B cell (primary cell): ENCODE results near the gene DACH1. TPM values are rescaled to one million over a fixed set of nuclear protein-coding genes. Genes with fewer than 3 reads are reported as not detected.

Experiments used
- ATAC-seq: fragments of 200-7000 bp; cut with Tn5 transposase; one replicate; pipeline ENCODE4 v1.10.0; 2021; ENCODE audit warnings: low read depth, mild to moderate bottlenecking, moderate number of reproducible peaks, moderate library complexity
- CTCF ChIA-PET: fragments of 350-600 bp; sonication (Branson Sonifier 250); formaldehyde crosslinking; loops from one replicate; lab custom pipeline; 2021; ENCODE audit warnings: antibody characterized with exemption, inconsistent platforms; lab: Charles Lee
- POLR2A ChIA-PET: fragments of 350-600 bp; sonication (Branson Sonifier 250); formaldehyde crosslinking; loops from one replicate; lab custom pipeline; 2021; ENCODE audit warnings: antibody characterized with exemption; lab: Charles Lee
- DNase-seq: peaks from one replicate; pipeline ENCODE4 v3.0.0; 2013
- H2AFZ ChIP-seq: 2 replicates; pipeline ENCODE4 v1.6.1; 2012; ENCODE audit warnings: mild to moderate bottlenecking, low read depth, low read length; ENCODE audit not compliant: insufficient read depth, poor library complexity, severe bottlenecking
- H3K27ac ChIP-seq, 2 donors: 1 replicate in 1 of 2; 2 replicates in 1 of 2; pipeline ENCODE4 v1.5.1; 2012 to 2013; ENCODE audit warnings: low read length in 2 of 2, mild to moderate bottlenecking in 2 of 2, moderate library complexity in 1 of 2
- H3K27me3 ChIP-seq, 4 experiments: fragments of 200-600 bp in 1 of 4; sonication (generic) in 1 of 4; replicated peaks in 1 of 4; 1 replicate in 2 of 4; 2 replicates in 2 of 4; pipeline versions ENCODE4 v1.6.1 to v1.7.0; 2013 to 2016; ENCODE audit warnings: low read length in 3 of 4, mild to moderate bottlenecking in 2 of 4, mixed read lengths in 1 of 4, moderate library complexity in 1 of 4; ENCODE audit not compliant: insufficient read depth in 4 of 4, control insufficient read depth in 3 of 4; ENCODE audit errors: control extremely low read depth in 1 of 4
- H3K36me3 ChIP-seq, 2 experiments: replicated peaks in 1 of 2; 1 replicate in 1 of 2; 2 replicates in 1 of 2; pipeline versions ENCODE4 v1.6.1 to v1.7.1; 2013; ENCODE audit warnings: low read length in 1 of 2; ENCODE audit not compliant: insufficient read depth in 2 of 2, control insufficient read depth in 1 of 2; ENCODE audit errors: control extremely low read depth in 1 of 2, extremely low read depth in 1 of 2
- H3K4me1 ChIP-seq, 2 donors: fragments of 200-600 bp in 1 of 2; sonication (generic) in 1 of 2; 1 replicate in 1 of 2; 2 replicates in 1 of 2; pipeline versions ENCODE4 v1.5.1 to v1.6.1; 2013 to 2017; ENCODE audit warnings: low read length in 2 of 2; ENCODE audit not compliant: control insufficient read depth in 2 of 2, insufficient read depth in 2 of 2
- H3K4me2 ChIP-seq: replicated peaks from 2 replicates; pipeline ENCODE3; 2012; ENCODE audit warnings: mild to moderate bottlenecking, low read depth, low read length; ENCODE audit not compliant: poor library complexity, severe bottlenecking
- H3K4me3 ChIP-seq, 5 experiments: fragments of 200-600 bp in 1 of 5; sonication (generic) in 1 of 5; 1 replicate in 3 of 5; 2 replicates in 2 of 5; pipeline versions ENCODE4 v1.5.1 to v1.7.0; 2011 to 2016; ENCODE audit warnings: low read length in 4 of 5, mild to moderate bottlenecking in 4 of 5, low read depth in 2 of 5, control low read depth in 1 of 5, moderate library complexity in 1 of 5; ENCODE audit not compliant: insufficient read depth in 1 of 5; ENCODE audit errors: control extremely low read depth in 1 of 5, extremely low read depth in 1 of 5
- H3K79me2 ChIP-seq: fragments of 200-600 bp; sonication (generic); one replicate; pipeline ENCODE4 v1.6.0; 2016; ENCODE audit warnings: low read length; ENCODE audit not compliant: control insufficient read depth, insufficient read depth
- H3K9ac ChIP-seq: fragments of 200-600 bp; sonication (generic); 2 replicates; pipeline ENCODE4 v1.6.1; 2017; ENCODE audit warnings: mild to moderate bottlenecking, low read length, moderate library complexity
- H3K9me3 ChIP-seq, 3 donors: one replicate each; pipeline versions ENCODE4 v1.6.1 to v1.7.1; 2013; ENCODE audit warnings: low read length in 2 of 3; ENCODE audit not compliant: control insufficient read depth in 2 of 3, insufficient read depth in 1 of 3; ENCODE audit errors: control extremely low read depth in 1 of 3
- H4K20me1 ChIP-seq: 2 replicates; pipeline ENCODE4 v1.6.0; 2012; ENCODE audit warnings: mild to moderate bottlenecking, low read length; ENCODE audit not compliant: insufficient read depth, control insufficient read depth, poor library complexity, severe bottlenecking
- H3K27ac Mint-ChIP-seq: one replicate; pipeline ENCODE4 v1.8.0; 2021; ENCODE audit warnings: mixed read lengths
- H3K27me3 Mint-ChIP-seq: one replicate; pipeline ENCODE4 v1.8.0; 2021; ENCODE audit warnings: mixed read lengths
- H3K4me1 Mint-ChIP-seq: one replicate; pipeline ENCODE4 v1.8.0; 2021; ENCODE audit warnings: mixed read lengths
- H3K4me3 Mint-ChIP-seq: one replicate; pipeline ENCODE4 v1.8.0; 2021; ENCODE audit warnings: mixed read lengths
- H3K9me3 Mint-ChIP-seq: one replicate; pipeline ENCODE4 v1.8.0; 2022; ENCODE audit warnings: mixed read lengths; ENCODE audit not compliant: insufficient read depth
- CTCF ChIP-seq: fragments of 200-600 bp; IDR thresholded peaks from one replicate; pipeline ENCODE4 v1.8.0; 2022; ENCODE audit warnings: antibody characterized with exemption, mild to moderate bottlenecking
- EZH2 ChIP-seq: IDR thresholded peaks from 2 replicates; pipeline ENCODE4 v1.6.1; 2012; ENCODE audit warnings: borderline replicate concordance, low read depth, mild to moderate bottlenecking, moderate library complexity, low read length; ENCODE audit not compliant: insufficient read depth, poor library complexity, severe bottlenecking
- WGBS: methylation state at CpG from one replicate; pipeline ENCODE4 v1.1.5; 2013; ENCODE audit warnings: missing lambda C conversion rate; ENCODE audit not compliant: insufficient coverage; 5-methylcytosine and 5-hydroxymethylcytosine counted together
- intact Hi-C: fragments of 100-400 bp; cut with micrococcal nuclease; formaldehyde crosslinking; loops from one replicate; pipeline ENCODE4 v1.10.0; 2022
- polyA plus RNA-seq: library from polyadenylated mRNA; depleted of rRNA; stranded (reverse); fragments of >200 nt; gene quantifications from 2 replicates; pipeline ENCODE4 v1.2.3, GENCODE V29; 2012
- total RNA-seq, 2 donors: library from RNA; stranded (reverse); fragments of 120-200 nt in 1 of 2; gene quantifications; 1 replicate in 1 of 2; 2 replicates in 1 of 2; pipeline versions ENCODE4 v1.2.3 to v1.2.4, GENCODE V29; 2013 to 2022

The DACH1 gene
- total and polyA plus RNA-seq, 2 donors (not counting 1 experiment from before 2014, with no cell fraction given) = not detected

DNA sequence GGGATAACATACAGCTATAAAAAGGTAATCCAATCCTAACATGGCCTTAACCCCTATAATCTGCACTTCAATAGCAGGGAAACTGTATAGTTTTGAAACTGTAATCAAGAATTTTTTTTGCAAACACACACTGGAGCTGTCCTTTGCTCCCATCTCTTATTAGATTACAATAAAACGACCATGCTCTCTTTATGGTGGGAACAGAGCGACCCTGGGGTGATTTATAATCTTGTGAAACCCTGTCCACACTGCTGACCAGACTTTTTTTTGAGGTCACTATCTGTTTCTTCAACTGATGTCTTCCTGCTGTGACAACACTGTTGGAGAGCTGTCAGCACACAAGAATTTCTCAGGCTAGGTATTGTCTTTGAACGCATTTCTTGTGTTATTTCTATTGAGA lies 35.3 kb downstream of the DACH1 start:
- no peak overlapping the region for H3K4me2 ChIP-seq
- no peaks in the 10 kb centered on the region for H3K79me2 ChIP-seq
- intact Hi-C loops = no loop called here
- Mint-ChIP-seq H3K9me3 (no peaks in the 10 kb centered on the region), H3K27me3 (no peaks in the 10 kb centered on the region), H3K4me3 (no peak overlapping the region), H3K27ac (no peak overlapping the region), H3K4me1 (peaks cover 2% of the 10 kb centered on the region)
- no peaks in the 10 kb centered on the region for H3K36me3 ChIP-seq
- no peak overlapping the region for H3K27ac ChIP-seq
- no peaks in the 10 kb centered on the region for H3K4me1 ChIP-seq
- H4K20me1 ChIP-seq = no peaks in the 10 kb centered on the region
- no peak for ATAC-seq
- DNase-seq = no peak
- H3K9me3 ChIP-seq = no peaks in the 10 kb centered on the region
- no peak overlapping the region for H3K9ac ChIP-seq
- no peaks in the 10 kb centered on the region for H3K27me3 ChIP-seq
- WGBS = no CpG with 5 or more reads among the region's 3 CpGs
- no peak overlapping the region for H2AFZ ChIP-seq
- TF ChIP-seq CTCF = no peak
- no peak for TF ChIP-seq EZH2
- CTCF ChIA-PET = interaction anchor here (0.6 kb wide), 1 partner anchor 30 kb away, joined by 4 read pairs; no protein-coding TSS in a partner anchor
- H3K4me3 ChIP-seq = no peak overlapping the region
- POLR2A ChIA-PET = no interaction called here

GRCh38 chr13:71830736-71831135 lies 36.3 kb downstream of the DACH1 start:
- Histone ChIP-seq H3K9me3 (no peaks in the 10 kb centered on the region), H3K36me3 (no peaks in the 10 kb centered on the region), H3K9ac (no peak overlapping the region), H3K4me2 (no peak overlapping the region), H2AFZ (no peak overlapping the region), H3K27me3 (no peaks in the 10 kb centered on the region), H3K79me2 (no peaks in the 10 kb centered on the region), H3K27ac (no peak overlapping the region), H3K4me1 (no peaks in the 10 kb centered on the region), H3K4me3 (no peak overlapping the region), H4K20me1 (no peaks in the 10 kb centered on the region)
- H3K9me3 Mint-ChIP-seq = no peaks in the 10 kb centered on the region
- CTCF ChIA-PET = no interaction called here
- H3K27me3 Mint-ChIP-seq = no peaks in the 10 kb centered on the region
- POLR2A ChIA-PET = no interaction called here
- intact Hi-C loops = no loop called here
- H3K4me3 Mint-ChIP-seq = no peak overlapping the region
- peaks cover 2% of the 10 kb centered on the region for H3K4me1 Mint-ChIP-seq
- ATAC-seq = no peak
- TF ChIP-seq EZH2 = no peak
- TF ChIP-seq CTCF = no peak
- H3K27ac Mint-ChIP-seq = no peak overlapping the region
- no CpG with 5 or more reads among the region's 2 CpGs for WGBS
- no peak for DNase-seq
